ENCODE measurements around the gene SLC22A14.
"Not testable (repeated sequence)": the region's sequence is repeated elsewhere in the genome, so short reads cannot be mapped to it uniquely, and the experiment has no call there.

The SLC22A14 gene, protein sequence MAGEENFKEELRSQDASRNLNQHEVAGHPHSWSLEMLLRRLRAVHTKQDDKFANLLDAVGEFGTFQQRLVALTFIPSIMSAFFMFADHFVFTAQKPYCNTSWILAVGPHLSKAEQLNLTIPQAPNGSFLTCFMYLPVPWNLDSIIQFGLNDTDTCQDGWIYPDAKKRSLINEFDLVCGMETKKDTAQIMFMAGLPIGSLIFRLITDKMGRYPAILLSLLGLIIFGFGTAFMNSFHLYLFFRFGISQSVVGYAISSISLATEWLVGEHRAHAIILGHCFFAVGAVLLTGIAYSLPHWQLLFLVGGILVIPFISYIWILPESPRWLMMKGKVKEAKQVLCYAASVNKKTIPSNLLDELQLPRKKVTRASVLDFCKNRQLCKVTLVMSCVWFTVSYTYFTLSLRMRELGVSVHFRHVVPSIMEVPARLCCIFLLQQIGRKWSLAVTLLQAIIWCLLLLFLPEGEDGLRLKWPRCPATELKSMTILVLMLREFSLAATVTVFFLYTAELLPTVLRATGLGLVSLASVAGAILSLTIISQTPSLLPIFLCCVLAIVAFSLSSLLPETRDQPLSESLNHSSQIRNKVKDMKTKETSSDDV

GRCh38 chr3:38281895-38282686 lies at the start of gene SLC22A14:
TSS of gene SLC22A14 (plus strand) at chr3:38282294. CDS start at chr3:38306027, 23,733 bp downstream.
- no peak for DNase-seq (ENCODE audit: low read depth)
- TF ChIP-seq, protein P1, sequence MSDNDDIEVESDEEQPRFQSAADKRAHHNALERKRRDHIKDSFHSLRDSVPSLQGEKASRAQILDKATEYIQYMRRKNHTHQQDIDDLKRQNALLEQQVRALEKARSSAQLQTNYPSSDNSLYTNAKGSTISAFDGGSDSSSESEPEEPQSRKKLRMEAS (IDR thresholded peaks at IDR 0.05; ENCODE audit: low read depth, low read length): no peak
- TF ChIP-seq POLR2A (IDR thresholded peaks at IDR 0.05; ENCODE audit: extremely low read depth, insufficient read length) (no peak), MYC (IDR thresholded peaks at IDR 0.05; ENCODE audit: low read depth, low read length) (no peak)
- TF ChIP-seq, protein P2, sequence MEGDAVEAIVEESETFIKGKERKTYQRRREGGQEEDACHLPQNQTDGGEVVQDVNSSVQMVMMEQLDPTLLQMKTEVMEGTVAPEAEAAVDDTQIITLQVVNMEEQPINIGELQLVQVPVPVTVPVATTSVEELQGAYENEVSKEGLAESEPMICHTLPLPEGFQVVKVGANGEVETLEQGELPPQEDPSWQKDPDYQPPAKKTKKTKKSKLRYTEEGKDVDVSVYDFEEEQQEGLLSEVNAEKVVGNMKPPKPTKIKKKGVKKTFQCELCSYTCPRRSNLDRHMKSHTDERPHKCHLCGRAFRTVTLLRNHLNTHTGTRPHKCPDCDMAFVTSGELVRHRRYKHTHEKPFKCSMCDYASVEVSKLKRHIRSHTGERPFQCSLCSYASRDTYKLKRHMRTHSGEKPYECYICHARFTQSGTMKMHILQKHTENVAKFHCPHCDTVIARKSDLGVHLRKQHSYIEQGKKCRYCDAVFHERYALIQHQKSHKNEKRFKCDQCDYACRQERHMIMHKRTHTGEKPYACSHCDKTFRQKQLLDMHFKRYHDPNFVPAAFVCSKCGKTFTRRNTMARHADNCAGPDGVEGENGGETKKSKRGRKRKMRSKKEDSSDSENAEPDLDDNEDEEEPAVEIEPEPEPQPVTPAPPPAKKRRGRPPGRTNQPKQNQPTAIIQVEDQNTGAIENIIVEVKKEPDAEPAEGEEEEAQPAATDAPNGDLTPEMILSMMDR (IDR thresholded peaks at IDR 0.05; ENCODE audit: low read depth, low read length): no peak
- no peak within 1 kb of the TSS for H3K4me3 ChIP-seq (ENCODE audit: low read depth, low read length)

DNA sequence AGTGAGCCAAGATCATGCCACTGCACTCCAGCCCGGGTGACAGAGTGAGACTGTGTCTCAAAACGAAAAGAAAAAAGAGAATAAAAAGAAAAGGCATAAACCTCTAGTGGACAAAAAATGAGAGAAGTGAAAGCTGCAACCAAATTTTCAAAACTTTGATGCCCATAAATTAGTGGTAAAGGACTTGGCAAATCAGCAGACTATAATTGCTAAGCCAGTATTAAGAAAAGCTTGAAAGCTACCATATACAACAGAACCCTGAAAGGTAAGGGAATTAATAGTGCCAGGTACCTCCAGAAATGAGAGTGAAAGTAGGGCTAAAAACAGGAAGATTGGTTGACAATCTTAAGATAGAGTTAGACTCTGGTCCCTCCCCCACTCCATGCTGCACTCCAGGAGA lies 49.4 kb upstream of the SLC22A14 start:
- no peak for DNase-seq (ENCODE audit: low read depth)
- no peak overlapping the region for H3K4me3 ChIP-seq (ENCODE audit: low read depth, low read length)
- no peak for TF ChIP-seq MYC (IDR thresholded peaks at IDR 0.05; ENCODE audit: low read depth, low read length)
- no peak for TF ChIP-seq POLR2A (IDR thresholded peaks at IDR 0.05; ENCODE audit: extremely low read depth, insufficient read length)
- TF ChIP-seq, protein P2 (IDR thresholded peaks at IDR 0.05; ENCODE audit: low read depth, low read length): no peak
- TF ChIP-seq, protein P1 (IDR thresholded peaks at IDR 0.05; ENCODE audit: low read depth, low read length): no peak

- no peak for TF ChIP-seq MYC (IDR thresholded peaks at IDR 0.05; ENCODE audit: low read depth, low read length)
- TF ChIP-seq, protein P1 (IDR thresholded peaks at IDR 0.05; ENCODE audit: low read depth, low read length): no peak
- no peak for TF ChIP-seq POLR2A (IDR thresholded peaks at IDR 0.05; ENCODE audit: extremely low read depth, insufficient read length)
- TF ChIP-seq, protein P2 (IDR thresholded peaks at IDR 0.05; ENCODE audit: low read depth, low read length): no peak
- no peak for DNase-seq (ENCODE audit: low read depth)
- H3K4me3 ChIP-seq (ENCODE audit: low read depth, low read length): no peak overlapping the region
Measured at GRCh38 chr3:38235466-38235865, 46.6 kb upstream of the SLC22A14 start.

- TF ChIP-seq MYC (IDR thresholded peaks at IDR 0.05; ENCODE audit: low read depth, low read length) (no peak), POLR2A (IDR thresholded peaks at IDR 0.05; ENCODE audit: extremely low read depth, insufficient read length) (no peak)
- TF ChIP-seq, protein P1 (IDR thresholded peaks at IDR 0.05; ENCODE audit: low read depth, low read length): no peak
- TF ChIP-seq, protein P2 (IDR thresholded peaks at IDR 0.05; ENCODE audit: low read depth, low read length): no peak
- DNase-seq (ENCODE audit: low read depth): no peak
- no peak overlapping the region for H3K4me3 ChIP-seq (ENCODE audit: low read depth, low read length)
Measured at GRCh38 chr3:38238416-38239008, 43.6 kb upstream of the SLC22A14 start.

- not testable (repeated sequence) for H3K4me3 ChIP-seq (ENCODE audit: low read depth, low read length); DNase-seq (ENCODE audit: low read depth)
Measured at GRCh38 chr3:38242812-38243211, 39.3 kb upstream of the SLC22A14 start.
